Neural cell (in vitro differentiated cells): ENCODE measurements around the gene APCDD1. TPM values are rescaled to one million over a fixed set of nuclear protein-coding genes. Genes with fewer than 3 reads are reported as not detected.

ENCODE experiments used
- H2AFZ ChIP-seq: fragments of 200-600, 300-800 bp; sonication (generic), shearing (Covaris generic); 2 replicates; pipeline ENCODE4 v1.6.0; 2014; ENCODE audit warnings: low read depth, mild to moderate bottlenecking, antibody characterized with exemption, low read length, moderate library complexity
- H3F3A ChIP-seq: fragments of 200-600 bp; shearing (Covaris generic); 2 replicates; pipeline ENCODE4 v1.6.1; 2016; ENCODE audit warnings: mild to moderate bottlenecking, moderate library complexity, mixed read lengths, antibody characterized with exemption, low read length; ENCODE audit not compliant: insufficient read depth, poor library complexity, severe bottlenecking
- H3K27ac ChIP-seq: fragments of 200-600, 300-800 bp; sonication (generic), shearing (Covaris generic); 2 replicates; pipeline ENCODE4 v1.5.1; 2014; ENCODE audit warnings: mild to moderate bottlenecking, low read length, moderate library complexity
- H3K27me3 ChIP-seq: fragments of 300-800, 200-600 bp; sonication (generic), shearing (Covaris generic); 2 replicates; pipeline ENCODE4 v1.6.0; 2014; ENCODE audit warnings: mild to moderate bottlenecking, low read depth, low read length, moderate library complexity; ENCODE audit not compliant: insufficient read depth
- H3K36me3 ChIP-seq: fragments of 300-800, 200-600 bp; sonication (generic), shearing (Covaris generic); 2 replicates; pipeline ENCODE4 v1.5.1; 2014; ENCODE audit warnings: mild to moderate bottlenecking, antibody characterized with exemption, low read length, moderate library complexity; ENCODE audit not compliant: insufficient read depth
- H3K4me2 ChIP-seq: fragments of 300-800, 200-600 bp; sonication (generic), shearing (Covaris generic); 2 replicates; pipeline ENCODE4 v1.6.0; 2014; ENCODE audit warnings: mild to moderate bottlenecking, low read length
- H3K4me3 ChIP-seq: fragments of 300-800, 200-600 bp; sonication (generic), shearing (Covaris generic); 2 replicates; pipeline ENCODE4 v1.5.1; 2014; ENCODE audit warnings: mild to moderate bottlenecking, low read length, moderate library complexity
- H3K79me2 ChIP-seq: fragments of 200-600 bp; shearing (Covaris generic); replicated peaks from 2 replicates; pipeline ENCODE4 v1.6.0; 2014; ENCODE audit warnings: mild to moderate bottlenecking, low read length, moderate library complexity; ENCODE audit not compliant: insufficient read depth
- H3K9ac ChIP-seq: fragments of 300-800, 200-600 bp; sonication (generic), shearing (Covaris generic); 2 replicates; pipeline ENCODE4 v1.6.1; 2016; ENCODE audit warnings: mild to moderate bottlenecking, low read length, mixed read lengths
- H3K9me2 ChIP-seq: fragments of 200-600 bp; shearing (Covaris generic); 2 replicates; pipeline ENCODE4 v1.6.1; 2016; ENCODE audit warnings: mild to moderate bottlenecking, low read length, mixed read lengths; ENCODE audit not compliant: insufficient read depth
- H3K9me3 ChIP-seq: fragments of 200-600, 300-800 bp; sonication (generic), shearing (Covaris generic); 2 replicates; pipeline ENCODE4 v1.6.1; 2016; ENCODE audit warnings: mild to moderate bottlenecking, mixed run types, low read length, moderate library complexity, mixed read lengths
- H4K20me1 ChIP-seq: fragments of 200-600 bp; shearing (Covaris generic); 2 replicates; pipeline ENCODE4 v1.6.1; 2016; ENCODE audit warnings: mild to moderate bottlenecking, mixed run types; ENCODE audit not compliant: insufficient read depth
- CTCF ChIP-seq: fragments of 450-650 bp; IDR thresholded peaks from 2 replicates; pipeline ENCODE4 v1.5.1; 2014; ENCODE audit warnings: antibody characterized with exemption, mild to moderate bottlenecking, moderate library complexity; ENCODE audit not compliant: poor library complexity, severe bottlenecking
- EP300 ChIP-seq: fragments of 450-650 bp; conservative IDR thresholded peaks from 2 replicates; pipeline ENCODE4 v1.6.1; 2014; ENCODE audit warnings: antibody characterized with exemption, mild to moderate bottlenecking, moderate library complexity; ENCODE audit not compliant: poor library complexity, severe bottlenecking
- EZH2 ChIP-seq: fragments of 200-600, 300-800 bp; shearing (Covaris generic), sonication (generic); IDR thresholded peaks from 2 replicates; pipeline ENCODE4 v1.6.1; 2014; ENCODE audit warnings: antibody characterized with exemption, low read length, borderline replicate concordance, mild to moderate bottlenecking; ENCODE audit not compliant: insufficient read depth, poor library complexity, severe bottlenecking
- MXI1 ChIP-seq: fragments of 450-650 bp; conservative IDR thresholded peaks from 2 replicates; pipeline ENCODE4 v1.6.1; 2014; ENCODE audit warnings: antibody characterized with exemption, mild to moderate bottlenecking; ENCODE audit not compliant: poor library complexity, severe bottlenecking
- POLR2AphosphoS5 ChIP-seq: IDR thresholded peaks from 2 replicates; pipeline ENCODE4 v1.6.1; 2012
- RAD21 ChIP-seq: fragments of 450-650 bp; conservative IDR thresholded peaks from 2 replicates; pipeline ENCODE4 v1.6.1; 2014; ENCODE audit warnings: antibody characterized with exemption, mild to moderate bottlenecking, moderate library complexity
- REST ChIP-seq: IDR thresholded peaks from 2 replicates; pipeline ENCODE4 v1.6.1; 2012; ENCODE audit warnings: borderline replicate concordance
- SMC3 ChIP-seq: fragments of 450-650 bp; conservative IDR thresholded peaks from 2 replicates; pipeline ENCODE4 v1.6.1; 2014; ENCODE audit warnings: antibody characterized with exemption, mild to moderate bottlenecking, moderate library complexity; ENCODE audit not compliant: poor library complexity
- TAF1 ChIP-seq: IDR thresholded peaks from 2 replicates; pipeline ENCODE4 v1.6.1; 2012; ENCODE audit warnings: low read depth
- polyA plus RNA-seq: library from polyadenylated mRNA; depleted of rRNA; stranded (reverse); fragments of >200 nt; gene quantifications from 2 replicates; pipeline ENCODE4 v1.2.3, GENCODE V29; 2014

The APCDD1 gene
- polyA plus RNA-seq, 1 donor from 2014 or later = 0.58 TPM

GRCh38 chr18:10457128-10457527 is 2.7 kb downstream of the APCDD1 start:
- no peak overlapping the region for H3K4me3 ChIP-seq
- H3K27ac ChIP-seq = no peak overlapping the region

GRCh38 chr18:10457767-10458166 is 3.3 kb downstream of the APCDD1 start:
- Histone ChIP-seq H2AFZ (no peak overlapping the region), H3K27ac (no peak overlapping the region), H3K9me3 (no peaks in the 10 kb centered on the region), H3K4me3 (no peak overlapping the region), H3K36me3 (no peaks in the 10 kb centered on the region), H3K27me3 (peaks cover 43% of the 10 kb centered on the region), H3K79me2 (no peaks in the 10 kb centered on the region), H3K4me2 (no peak overlapping the region), H3K9ac (no peak overlapping the region), H4K20me1 (no peaks in the 10 kb centered on the region), H3F3A (no peaks in the 10 kb centered on the region), H3K9me2 (no peaks in the 10 kb centered on the region)
- TF ChIP-seq TAF1 (no peak), RAD21 (no peak), REST (no peak), POLR2AphosphoS5 (no peak), EP300 (no peak), MXI1 (no peak), EZH2 (no peak), SMC3 (no peak)

More at GRCh38 chr18:10457128-10457527, 2.7 kb downstream of the APCDD1 start:
- H3K9me3 ChIP-seq = no peaks in the 10 kb centered on the region
- no peak overlapping the region for H3K4me2 ChIP-seq
- H2AFZ ChIP-seq = no peak overlapping the region
- no peaks in the 10 kb centered on the region for H3K79me2 ChIP-seq
- H3K36me3 ChIP-seq = no peaks in the 10 kb centered on the region
- H3K9me2 ChIP-seq = no peaks in the 10 kb centered on the region
- TF ChIP-seq REST (no peak), TAF1 (no peak), CTCF (no peak), EP300 (no peak)
- no peaks in the 10 kb centered on the region for H3F3A ChIP-seq
- H4K20me1 ChIP-seq = no peaks in the 10 kb centered on the region
- no peak overlapping the region for H3K9ac ChIP-seq
- peaks cover 50% of the 10 kb centered on the region for H3K27me3 ChIP-seq
